ENCODE results near the gene MYCL.

Gene MYCL

GRCh38 chr1:39901464-39901713, 328 bp downstream of the MYCL start:
- H3K9me3 ChIP-seq: no peaks in the 10 kb centered on the region
- no peaks in the 10 kb centered on the region for H3K36me3 ChIP-seq
- H3K27me3 ChIP-seq: peaks cover 5 to 66% of the 10 kb centered on the region in 2 donors
- H3K27ac ChIP-seq: no peak overlapping the region
- peak overlapping the region; percentile 47 to 56 for H3K4me3 ChIP-seq
- TF ChIP-seq CTCF (IDR thresholded peaks at IDR 0.05): no peak
- H3K4me1 ChIP-seq: peaks cover 0 to 22% (median 19%) of the 10 kb centered on the region in 4 donors
- intact Hi-C loops (cut with DNase I; ENCODE audit: low total_unique reads): no loop called here
- DNase-seq: no peak

- no peak for TF ChIP-seq CTCF (IDR thresholded peaks at IDR 0.05)
- DNase-seq: peak in 1 of 2 donors; percentile 64
- Histone ChIP-seq H3K36me3 (no peaks in the 10 kb centered on the region), H3K4me3 (peak overlapping the region; percentile 47 to 56), H3K27me3 (peaks cover 5 to 69% of the 10 kb centered on the region in 2 donors), H3K9me3 (no peaks in the 10 kb centered on the region), H3K27ac (no peak overlapping the region), H3K4me1 (peaks cover 0 to 22% (median 19%) of the 10 kb centered on the region in 4 donors)
- intact Hi-C loops (cut with DNase I; ENCODE audit: low total_unique reads): no loop called here
These were observed 854 bp downstream of the MYCL start for GRCh38 chr1:39900662-39901463.

GRCh38 chr1:39899611-39900538, 1.8 kb downstream of the MYCL start:
- no peaks in the 10 kb centered on the region for H3K9me3 ChIP-seq
- intact Hi-C loops (cut with DNase I; ENCODE audit: low total_unique reads): no loop called here
- DNase-seq: no peak
- H3K27me3 ChIP-seq: peaks cover 5 to 73% of the 10 kb centered on the region in 2 donors
- no peaks in the 10 kb centered on the region for H3K36me3 ChIP-seq
- H3K4me1 ChIP-seq: peaks cover 0 to 22% (median 19%) of the 10 kb centered on the region in 4 donors
- H3K4me3 ChIP-seq: no peak overlapping the region
- no peak overlapping the region for H3K27ac ChIP-seq
- no peak for TF ChIP-seq CTCF (IDR thresholded peaks at IDR 0.05)

- Histone ChIP-seq H3K36me3 (no peaks in the 10 kb centered on the region), H3K9me3 (no peaks in the 10 kb centered on the region), H3K4me1 (peaks cover 0 to 22% (median 19%) of the 10 kb centered on the region in 4 donors), H3K27me3 (peaks cover 5 to 73% of the 10 kb centered on the region in 2 donors), H3K27ac (no peak overlapping the region), H3K4me3 (no peak overlapping the region)
- no peak for DNase-seq
- no peak for TF ChIP-seq CTCF (IDR thresholded peaks at IDR 0.05)
- intact Hi-C loops (cut with DNase I; ENCODE audit: low total_unique reads): no loop called here
These were observed 2.8 kb downstream of the MYCL start for GRCh38 chr1:39898648-39899603.

GRCh38 chr1:39898191-39898590, 3.5 kb downstream of the MYCL start:
- H3K27ac ChIP-seq: no peak overlapping the region
- H3K36me3 ChIP-seq: no peaks in the 10 kb centered on the region
- intact Hi-C loops (cut with DNase I; ENCODE audit: low total_unique reads): no loop called here
- no peaks in the 10 kb centered on the region for H3K9me3 ChIP-seq
- no peak for DNase-seq
- peaks cover 0 to 25% (median 19%) of the 10 kb centered on the region in 4 donors for H3K4me1 ChIP-seq
- TF ChIP-seq CTCF (IDR thresholded peaks at IDR 0.05): no peak
- H3K27me3 ChIP-seq: peaks cover 5 to 68% of the 10 kb centered on the region in 2 donors
- H3K4me3 ChIP-seq: no peak overlapping the region

Data from tibial artery (tissue), 4 donors.